Lower leg skin (tissue), 4 donors: ENCODE measurements around the gene ERN1. TPM values are rescaled to one million over a fixed set of nuclear protein-coding genes. Genes with fewer than 3 reads are reported as not detected.

Source experiments
- DNase-seq, 2 donors: peaks; one replicate each; pipeline ENCODE4 v3.0.0-alpha.2; 2019; ENCODE audit warnings: low spot score in 2 of 2
- H3K4me3 ChIP-seq: fragments of 200-600 bp; sonication (generic); 2 replicates; pipeline ENCODE4 v1.5.1; 2017; ENCODE audit warnings: mild to moderate bottlenecking, low read depth; ENCODE audit not compliant: poor library complexity, severe bottlenecking
- POLR2A ChIP-seq, 2 donors: fragments of 450-650 bp; IDR thresholded peaks; one replicate each; pipeline ENCODE4 v1.6.1; 2016 to 2017; ENCODE audit warnings: antibody characterized with exemption in 2 of 2, mild to moderate bottlenecking in 1 of 2, moderate library complexity in 1 of 2
- WGBS, 2 donors: methylation state at CpG; one replicate each; pipeline ENCODE4 v1.1.5; 2018; 5-methylcytosine and 5-hydroxymethylcytosine counted together
- intact Hi-C: fragments of 100-400 bp; cut with DNase I; formaldehyde crosslinking; loops from one replicate; pipeline ENCODE4 v1.15.0; 2023; ENCODE audit warnings: low total_unique reads
- total RNA-seq, 4 donors: library from RNA; depleted of rRNA; stranded (reverse); fragments of >200 nt; gene quantifications; one replicate each; pipeline ENCODE4 v1.1.0, GENCODE V29; 2016
- TF ChIP-seq, protein P1 (sequence below), 3 donors: fragments of 450-650 bp; IDR thresholded peaks; one replicate each; pipeline ENCODE4 v1.5.1; 2016; ENCODE audit warnings: antibody characterized with exemption in 3 of 3, mild to moderate bottlenecking in 3 of 3, moderate library complexity in 2 of 3

ERN1 gene
- total RNA-seq, 4 donors from 2014 or later = 18.2 to 44.0 (median 22.8) TPM

- no peak overlapping the region for H3K4me3 ChIP-seq
- intact Hi-C loops = no loop called here
- WGBS, 2 donors = 29 to 39% methylated on average over 1 of the region's 1 CpG
- DNase-seq = no peak
- TF ChIP-seq POLR2A (IDR thresholded peaks at IDR 0.05) = no peak
- TF ChIP-seq, protein P1, sequence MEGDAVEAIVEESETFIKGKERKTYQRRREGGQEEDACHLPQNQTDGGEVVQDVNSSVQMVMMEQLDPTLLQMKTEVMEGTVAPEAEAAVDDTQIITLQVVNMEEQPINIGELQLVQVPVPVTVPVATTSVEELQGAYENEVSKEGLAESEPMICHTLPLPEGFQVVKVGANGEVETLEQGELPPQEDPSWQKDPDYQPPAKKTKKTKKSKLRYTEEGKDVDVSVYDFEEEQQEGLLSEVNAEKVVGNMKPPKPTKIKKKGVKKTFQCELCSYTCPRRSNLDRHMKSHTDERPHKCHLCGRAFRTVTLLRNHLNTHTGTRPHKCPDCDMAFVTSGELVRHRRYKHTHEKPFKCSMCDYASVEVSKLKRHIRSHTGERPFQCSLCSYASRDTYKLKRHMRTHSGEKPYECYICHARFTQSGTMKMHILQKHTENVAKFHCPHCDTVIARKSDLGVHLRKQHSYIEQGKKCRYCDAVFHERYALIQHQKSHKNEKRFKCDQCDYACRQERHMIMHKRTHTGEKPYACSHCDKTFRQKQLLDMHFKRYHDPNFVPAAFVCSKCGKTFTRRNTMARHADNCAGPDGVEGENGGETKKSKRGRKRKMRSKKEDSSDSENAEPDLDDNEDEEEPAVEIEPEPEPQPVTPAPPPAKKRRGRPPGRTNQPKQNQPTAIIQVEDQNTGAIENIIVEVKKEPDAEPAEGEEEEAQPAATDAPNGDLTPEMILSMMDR (IDR thresholded peaks at IDR 0.05) = no peak
Observed at GRCh38 chr17:64051153-64051552, 78.8 kb downstream of the ERN1 start.

DNA sequence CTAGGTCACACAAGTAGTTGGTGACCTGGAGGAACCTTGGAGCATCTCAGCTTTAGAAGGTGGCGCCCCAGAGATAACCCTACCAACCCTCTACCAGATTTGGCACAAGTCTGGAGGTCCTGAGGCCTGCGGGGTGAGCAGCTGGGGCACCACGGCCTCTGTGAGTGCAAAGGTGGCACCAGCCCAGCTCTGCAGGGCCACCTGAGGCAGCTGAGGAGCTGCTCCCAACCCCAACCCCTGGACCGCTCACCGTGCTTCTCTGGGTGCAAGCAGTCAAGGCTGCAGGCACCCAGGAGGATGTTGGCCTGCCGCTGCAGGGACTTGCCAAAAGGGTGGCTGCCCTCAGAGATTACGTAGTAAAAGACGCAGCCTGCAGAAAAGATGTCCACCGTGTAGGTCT is 81.1 kb downstream of the ERN1 start:
- WGBS, 2 donors = 91 to 94% methylated on average over 9 of the region's 9 CpGs
- intact Hi-C loops = no loop called here
- no peak overlapping the region for H3K4me3 ChIP-seq
- no peak for DNase-seq
- no peak for TF ChIP-seq POLR2A (IDR thresholded peaks at IDR 0.05)
- TF ChIP-seq, protein P1 (IDR thresholded peaks at IDR 0.05) = no peak

DNA sequence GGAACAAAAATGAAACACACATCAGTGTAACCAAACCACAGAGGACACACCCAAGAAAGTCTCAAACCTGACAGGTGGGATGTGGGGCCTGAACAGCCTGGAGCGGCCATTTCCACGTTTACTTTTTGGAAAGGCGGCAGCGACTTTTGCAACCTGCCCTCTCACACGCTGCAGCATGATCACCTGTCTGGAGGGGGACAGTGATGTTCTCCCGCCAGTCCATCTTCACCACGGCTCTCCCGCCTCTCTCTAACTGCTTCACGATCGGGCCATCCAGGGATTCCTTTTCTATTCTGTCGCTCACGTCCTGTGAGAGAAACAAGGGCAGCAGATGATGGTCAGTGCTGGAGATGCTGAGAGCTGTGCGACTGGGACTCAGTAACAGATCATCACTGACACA is 84.8 kb downstream of the ERN1 start:
- TF ChIP-seq, protein P1 (IDR thresholded peaks at IDR 0.05) = no peak
- TF ChIP-seq POLR2A (IDR thresholded peaks at IDR 0.05) = no peak
- intact Hi-C loops = no loop called here
- 87 to 90% methylated on average over 13 of the region's 13 CpGs for WGBS, 2 donors
- DNase-seq = no peak
- H3K4me3 ChIP-seq = no peak overlapping the region

DNA sequence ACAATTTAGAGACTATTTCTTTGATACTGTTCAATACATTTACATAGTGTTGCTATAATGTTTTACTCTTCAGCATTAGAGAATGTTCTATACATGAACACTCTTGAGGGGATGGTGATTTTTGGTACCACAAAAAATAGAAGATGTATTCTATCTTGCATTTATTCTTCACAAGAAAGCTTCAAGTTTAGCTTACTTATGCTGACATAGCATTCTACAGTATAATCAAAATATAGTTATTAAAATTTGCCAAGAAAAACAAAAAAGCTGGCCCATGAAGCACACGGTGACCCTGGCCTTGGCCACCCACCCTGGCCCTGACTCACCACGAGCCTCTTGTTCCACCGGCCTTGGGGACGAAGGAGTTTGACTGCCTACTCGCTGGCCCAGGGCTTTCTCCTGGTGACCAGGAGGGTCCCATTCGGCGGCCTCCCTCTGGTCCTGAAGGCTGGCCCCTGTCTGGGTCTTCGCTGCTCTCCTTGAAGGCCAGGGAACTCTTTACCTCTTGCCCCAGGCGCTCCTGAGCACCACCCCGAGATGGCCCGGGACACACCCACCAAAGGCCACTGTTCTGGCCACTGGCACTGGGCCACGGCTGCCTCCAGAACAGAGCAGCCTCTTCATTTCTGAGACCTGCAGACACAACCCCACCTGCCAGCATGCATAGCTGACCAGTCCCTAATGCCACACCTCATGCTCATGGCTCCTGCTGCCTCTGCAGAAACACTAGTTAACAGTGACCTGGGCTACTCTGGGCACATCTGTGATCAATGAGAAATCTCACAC is 87.1 kb downstream of the ERN1 start:
- H3K4me3 ChIP-seq = no peak overlapping the region
- WGBS, 2 donors = 81 to 91% methylated on average over 12 of the region's 12 CpGs
- no peak for DNase-seq
- intact Hi-C loops = no loop called here
- TF ChIP-seq, protein P1 (IDR thresholded peaks at IDR 0.05) = no peak
- TF ChIP-seq POLR2A (IDR thresholded peaks at IDR 0.05) = no peak

DNA sequence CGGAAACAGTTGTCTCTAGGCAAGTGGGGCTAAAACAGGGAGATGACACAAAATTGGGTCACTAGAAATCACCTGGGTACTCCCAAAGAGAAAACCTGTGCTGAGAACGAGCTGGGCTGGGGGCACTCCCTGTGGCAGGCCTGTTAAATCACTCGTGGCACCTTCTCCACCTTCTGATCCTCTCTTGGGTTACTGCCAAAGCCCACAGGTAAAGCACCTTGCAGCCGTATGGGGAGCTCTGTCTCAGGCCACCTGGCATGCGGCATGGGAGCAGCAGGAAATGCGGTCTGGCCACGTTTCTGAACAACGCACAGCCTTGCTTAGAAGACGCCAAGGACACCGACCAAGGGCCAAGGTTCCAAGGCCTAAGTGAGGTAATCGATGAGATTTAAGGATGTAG is 88.0 kb downstream of the ERN1 start:
- TF ChIP-seq, protein P1 (IDR thresholded peaks at IDR 0.05) = no peak
- TF ChIP-seq POLR2A (IDR thresholded peaks at IDR 0.05) = no peak
- no peak for DNase-seq
- 62 to 67% methylated on average over 11 of the region's 11 CpGs for WGBS, 2 donors
- H3K4me3 ChIP-seq = no peak overlapping the region
- intact Hi-C loops = no loop called here

GRCh38 chr17:64040206-64040605 is 89.7 kb downstream of the ERN1 start:
- intact Hi-C loops = no loop called here
- WGBS, 2 donors = 79 to 80% methylated on average over 6 of the region's 6 CpGs

More at GRCh38 chr17:64040206-64040605, 89.7 kb downstream of the ERN1 start:
- TF ChIP-seq POLR2A (IDR thresholded peaks at IDR 0.05) = no peak
- TF ChIP-seq, protein P1 (IDR thresholded peaks at IDR 0.05) = no peak
- DNase-seq = no peak
- H3K4me3 ChIP-seq = no peak overlapping the region
